HUES64 (cell line): Measurements from ENCODE around the gene NACA2.
"Not testable (repeated sequence)": the region's sequence is repeated elsewhere in the genome, so short reads cannot be mapped to it uniquely, and the experiment has no call there.

Source experiments
- H3K27ac ChIP-seq: 2 replicates; pipeline ENCODE4 v1.7.0; 2013; ENCODE audit warnings: low read depth, low read length, inconsistent platforms
- H3K27me3 ChIP-seq: 2 replicates; pipeline ENCODE4 v1.6.1; 2013; ENCODE audit warnings: mild to moderate bottlenecking, low read length; ENCODE audit not compliant: insufficient read depth
- H3K36me3 ChIP-seq: 2 replicates; pipeline ENCODE4 v1.6.1; 2013; ENCODE audit warnings: mild to moderate bottlenecking, low read length; ENCODE audit not compliant: insufficient read depth
- H3K4me1 ChIP-seq: 2 replicates; pipeline ENCODE4 v1.6.1; 2013; ENCODE audit warnings: mild to moderate bottlenecking, low read length, moderate library complexity; ENCODE audit not compliant: insufficient read depth
- H3K4me3 ChIP-seq: 2 replicates; pipeline ENCODE4 v1.5.1; 2013; ENCODE audit warnings: mild to moderate bottlenecking, low read length, moderate library complexity
- H3K9ac ChIP-seq: 2 replicates; pipeline ENCODE4 v1.6.1; 2013; ENCODE audit warnings: mild to moderate bottlenecking, low read depth, low read length
- H3K9me3 ChIP-seq: 2 replicates; pipeline ENCODE4 v1.6.1; 2013; ENCODE audit warnings: low read depth, low read length; ENCODE audit not compliant: insufficient read depth
- WGBS: fragments of 150-250, 120-280 bp; methylation state at CpG from one replicate; pipeline ENCODE4 v1.1.7; 2013; ENCODE audit warnings: missing lambda C conversion rate; 5-methylcytosine and 5-hydroxymethylcytosine counted together

The NACA2 gene

DNA sequence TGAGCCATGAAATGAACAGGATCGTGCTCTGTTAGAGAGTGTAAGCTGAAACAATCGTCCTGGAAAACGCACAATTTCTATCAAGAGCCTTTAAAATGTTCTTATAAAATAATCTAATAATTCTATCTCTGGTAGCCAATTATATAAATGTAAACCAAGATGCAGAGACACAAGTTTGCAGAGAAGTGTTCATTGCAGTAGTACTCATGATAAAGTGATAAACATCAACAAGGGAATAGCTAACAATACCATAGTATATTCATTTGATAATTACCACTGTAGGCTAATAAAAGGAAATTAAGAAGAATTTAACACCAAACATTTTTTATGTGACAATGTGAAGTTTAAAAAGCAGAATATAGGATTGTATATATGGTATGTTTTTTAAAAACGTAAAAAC lies 12.4 kb downstream of the NACA2 start:
- no peak overlapping the region for H3K9ac ChIP-seq
- WGBS: 100% methylated on average over 3 of the region's 4 CpGs
- no peaks in the 10 kb centered on the region for H3K36me3 ChIP-seq
- no peaks in the 10 kb centered on the region for H3K9me3 ChIP-seq
- H3K27ac ChIP-seq: no peak overlapping the region
- no peaks in the 10 kb centered on the region for H3K4me1 ChIP-seq
- no peaks in the 10 kb centered on the region for H3K27me3 ChIP-seq
- H3K4me3 ChIP-seq: no peak overlapping the region

- no peak overlapping the region for H3K4me3 ChIP-seq
- H3K9me3 ChIP-seq: peaks cover 6% of the 10 kb centered on the region
- no peaks in the 10 kb centered on the region for H3K4me1 ChIP-seq
- H3K27me3 ChIP-seq: no peaks in the 10 kb centered on the region
- no peak overlapping the region for H3K27ac ChIP-seq
- H3K36me3 ChIP-seq: no peaks in the 10 kb centered on the region
- no CpG with 5 or more reads among the region's 2 CpGs for WGBS
- no peak overlapping the region for H3K9ac ChIP-seq
These were observed 15.0 kb downstream of the NACA2 start for GRCh38 chr17:61575983-61576382.

GRCh38 chr17:61575352-61575975 lies 15.6 kb downstream of the NACA2 start:
- Histone ChIP-seq H3K4me1 (no peaks in the 10 kb centered on the region), H3K27me3 (no peaks in the 10 kb centered on the region), H3K36me3 (no peaks in the 10 kb centered on the region), H3K4me3 (no peak overlapping the region), H3K27ac (no peak overlapping the region), H3K9ac (no peak overlapping the region), H3K9me3 (peaks cover 11% of the 10 kb centered on the region)
- WGBS: 87% methylated on average over 5 of the region's 5 CpGs

DNA sequence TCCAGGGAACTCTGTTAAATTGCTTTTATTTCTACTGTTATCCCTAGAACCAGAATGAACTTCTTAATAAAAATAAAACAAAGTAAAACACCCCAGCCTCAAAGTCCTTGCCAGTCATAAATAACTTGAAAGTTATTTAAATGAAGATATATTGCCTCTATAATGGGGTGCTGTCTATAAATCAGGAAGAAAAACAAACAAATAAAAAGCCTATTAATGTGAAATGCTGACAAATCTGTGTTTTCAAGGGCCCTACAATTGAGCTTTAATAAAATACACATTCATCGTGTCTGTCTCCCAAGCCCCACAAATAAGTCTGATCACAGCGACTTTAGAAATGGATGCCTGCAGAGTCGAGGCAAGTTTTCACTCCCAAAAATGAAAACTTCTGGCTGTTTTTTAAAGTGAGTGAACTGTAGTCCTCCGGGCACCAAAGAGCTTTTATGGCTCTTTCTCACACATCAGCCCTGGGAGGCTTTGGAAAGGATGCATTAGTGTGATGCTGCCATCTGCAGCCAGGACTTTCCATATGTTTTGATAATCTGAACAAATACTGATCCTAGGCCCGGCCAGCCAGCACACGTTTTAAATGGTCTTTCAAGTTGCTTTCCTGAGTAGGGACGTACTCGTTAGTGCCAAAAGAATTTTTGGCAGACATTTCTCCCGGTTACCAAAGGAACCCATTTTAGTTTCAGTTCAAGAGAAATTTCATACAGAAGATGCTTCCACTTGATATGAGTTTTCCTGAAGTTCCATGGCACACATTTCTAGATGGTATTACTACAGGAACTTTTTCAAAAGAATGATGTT lies 16.3 kb downstream of the NACA2 start:
- H3K4me1 ChIP-seq: no peaks in the 10 kb centered on the region
- WGBS: 64% methylated on average over 9 of the region's 9 CpGs
- no peak overlapping the region for H3K9ac ChIP-seq
- H3K36me3 ChIP-seq: no peaks in the 10 kb centered on the region
- peaks cover 18% of the 10 kb centered on the region for H3K9me3 ChIP-seq
- H3K4me3 ChIP-seq: no peak overlapping the region
- no peak overlapping the region for H3K27ac ChIP-seq
- H3K27me3 ChIP-seq: no peaks in the 10 kb centered on the region

GRCh38 chr17:61572547-61572946 lies 18.5 kb downstream of the NACA2 start:
- H3K27ac ChIP-seq, H3K4me1 ChIP-seq, H3K27me3 ChIP-seq, H3K36me3 ChIP-seq, H3K9ac ChIP-seq, H3K4me3 ChIP-seq: not testable (repeated sequence)
- peaks cover 18% of the 10 kb centered on the region for H3K9me3 ChIP-seq
- 95% methylated on average over 7 of the region's 7 CpGs for WGBS

- no peak overlapping the region for H3K27ac ChIP-seq
- no peak overlapping the region for H3K9ac ChIP-seq
- H3K9me3 ChIP-seq: peaks cover 18% of the 10 kb centered on the region
- H3K4me3 ChIP-seq: no peak overlapping the region
- H3K36me3 ChIP-seq: no peaks in the 10 kb centered on the region
- WGBS: 86% methylated on average over 1 of the region's 1 CpG
- no peaks in the 10 kb centered on the region for H3K4me1 ChIP-seq
- H3K27me3 ChIP-seq: no peaks in the 10 kb centered on the region
These were observed 19.4 kb downstream of the NACA2 start for GRCh38 chr17:61571624-61572023.

GRCh38 chr17:61570118-61570517 lies 20.9 kb downstream of the NACA2 start:
- H3K27ac ChIP-seq: no peak overlapping the region
- H3K9me3 ChIP-seq: peaks cover 18% of the 10 kb centered on the region
- 94% methylated on average over 1 of the region's 1 CpG for WGBS
- no peaks in the 10 kb centered on the region for H3K27me3 ChIP-seq
- H3K4me3 ChIP-seq: no peak overlapping the region
- H3K4me1 ChIP-seq: no peaks in the 10 kb centered on the region
- no peak overlapping the region for H3K9ac ChIP-seq
- no peaks in the 10 kb centered on the region for H3K36me3 ChIP-seq

GRCh38 chr17:61569525-61569924 lies 21.5 kb downstream of the NACA2 start:
- not testable (repeated sequence) for H3K9ac ChIP-seq, H3K27ac ChIP-seq, H3K27me3 ChIP-seq

DNA sequence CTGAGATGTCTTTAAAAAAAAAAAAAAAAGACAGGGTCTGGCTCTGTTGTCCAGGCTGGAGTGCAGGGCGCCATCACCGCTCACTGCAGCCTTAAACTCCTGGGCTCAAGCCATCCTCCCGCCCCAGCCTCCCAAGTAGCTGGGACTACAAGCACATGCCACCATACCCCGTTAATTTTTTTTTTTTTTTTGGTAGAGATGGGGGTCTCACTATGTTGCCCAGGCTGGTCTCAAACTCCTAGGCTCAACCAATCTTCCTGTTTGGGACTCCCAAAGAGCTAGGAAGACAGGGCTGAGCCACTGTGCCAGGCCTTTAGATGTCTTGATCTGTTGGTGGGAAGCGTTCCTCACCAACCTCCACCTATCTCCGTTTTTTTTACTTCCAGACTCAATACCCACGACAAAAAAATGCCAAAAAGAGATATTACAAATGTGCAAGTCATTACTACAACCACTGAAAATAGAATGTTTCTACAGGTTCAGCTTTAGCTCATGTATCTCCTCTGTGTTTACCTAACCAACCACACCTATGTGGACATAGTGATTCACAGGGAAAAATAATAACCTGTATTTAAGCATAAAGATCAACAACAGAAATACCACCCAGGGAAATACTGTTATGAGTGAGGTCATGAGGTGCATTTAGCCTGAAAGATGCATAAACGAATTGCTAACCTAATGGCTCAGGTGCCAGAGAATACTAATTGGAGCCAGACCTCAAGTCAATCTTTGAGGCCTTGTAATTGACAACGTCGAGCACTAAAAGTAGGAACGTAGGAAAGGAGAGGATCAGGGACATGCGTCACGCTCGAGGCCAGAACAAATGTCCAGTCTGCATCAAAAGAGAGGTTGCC lies 22.6 kb downstream of the NACA2 start:
- 96% methylated on average over 13 of the region's 14 CpGs for WGBS
- no peaks in the 10 kb centered on the region for H3K4me1 ChIP-seq
- H3K9me3 ChIP-seq: peaks cover 18% of the 10 kb centered on the region
- H3K36me3 ChIP-seq: no peaks in the 10 kb centered on the region
- H3K4me3 ChIP-seq: no peak overlapping the region
- no peaks in the 10 kb centered on the region for H3K27me3 ChIP-seq
- no peak overlapping the region for H3K27ac ChIP-seq
- no peak overlapping the region for H3K9ac ChIP-seq

More at GRCh38 chr17:61569525-61569924, 21.5 kb downstream of the NACA2 start:
- 97% methylated on average over 5 of the region's 5 CpGs for WGBS
- H3K36me3 ChIP-seq, H3K4me1 ChIP-seq, H3K4me3 ChIP-seq: not testable (repeated sequence)
- peaks cover 18% of the 10 kb centered on the region for H3K9me3 ChIP-seq

GRCh38 chr17:61567045-61567802 lies 23.8 kb downstream of the NACA2 start:
- no peak overlapping the region for H3K4me3 ChIP-seq
- no peaks in the 10 kb centered on the region for H3K4me1 ChIP-seq
- H3K27ac ChIP-seq: no peak overlapping the region
- H3K27me3 ChIP-seq: no peaks in the 10 kb centered on the region
- 84% methylated on average over 4 of the region's 4 CpGs for WGBS
- H3K9me3 ChIP-seq: peaks cover 18% of the 10 kb centered on the region
- H3K9ac ChIP-seq: no peak overlapping the region
- H3K36me3 ChIP-seq: no peaks in the 10 kb centered on the region
